Activated naive CD4-positive, alpha-beta T cell treated with anti-CD3 and anti-CD28 coated beads, Interleukin-2, amount 10 ng/mL, durations not matched to agents 7 days and 5 days (primary cell): ENCODE data around the gene DPH1.
A peak's percentile ranks its signal among the peaks of the same experiment; 100 is the strongest.

Experiments used
- CTCF ChIA-PET: fragments of 350-600 bp; sonication (Branson Sonifier 250); formaldehyde crosslinking; loops from one replicate; lab custom pipeline; 2021; ENCODE audit warnings: antibody characterized with exemption; lab: Charles Lee
- DNase-seq: peaks from one replicate; pipeline ENCODE4 v3.0.0-alpha.2; 2020
- H3K27ac Mint-ChIP-seq: one replicate; pipeline ENCODE4 v1.8.0; 2021; ENCODE audit warnings: mild to moderate bottlenecking, moderate library complexity, mixed read lengths
- H3K27me3 Mint-ChIP-seq: one replicate; pipeline ENCODE4 v1.8.0; 2021; ENCODE audit warnings: mild to moderate bottlenecking, mixed read lengths
- H3K36me3 Mint-ChIP-seq: one replicate; pipeline ENCODE4 v1.8.0; 2021; ENCODE audit warnings: mixed read lengths
- H3K4me1 Mint-ChIP-seq: one replicate; pipeline ENCODE4 v1.8.0; 2021; ENCODE audit warnings: mixed read lengths
- H3K4me3 Mint-ChIP-seq: one replicate; pipeline ENCODE4 v1.8.0; 2021; ENCODE audit warnings: mild to moderate bottlenecking, moderate library complexity, mixed read lengths
- H3K9me3 Mint-ChIP-seq: one replicate; pipeline ENCODE4 v1.8.0; 2021; ENCODE audit warnings: mixed read lengths

Gene DPH1

DNA sequence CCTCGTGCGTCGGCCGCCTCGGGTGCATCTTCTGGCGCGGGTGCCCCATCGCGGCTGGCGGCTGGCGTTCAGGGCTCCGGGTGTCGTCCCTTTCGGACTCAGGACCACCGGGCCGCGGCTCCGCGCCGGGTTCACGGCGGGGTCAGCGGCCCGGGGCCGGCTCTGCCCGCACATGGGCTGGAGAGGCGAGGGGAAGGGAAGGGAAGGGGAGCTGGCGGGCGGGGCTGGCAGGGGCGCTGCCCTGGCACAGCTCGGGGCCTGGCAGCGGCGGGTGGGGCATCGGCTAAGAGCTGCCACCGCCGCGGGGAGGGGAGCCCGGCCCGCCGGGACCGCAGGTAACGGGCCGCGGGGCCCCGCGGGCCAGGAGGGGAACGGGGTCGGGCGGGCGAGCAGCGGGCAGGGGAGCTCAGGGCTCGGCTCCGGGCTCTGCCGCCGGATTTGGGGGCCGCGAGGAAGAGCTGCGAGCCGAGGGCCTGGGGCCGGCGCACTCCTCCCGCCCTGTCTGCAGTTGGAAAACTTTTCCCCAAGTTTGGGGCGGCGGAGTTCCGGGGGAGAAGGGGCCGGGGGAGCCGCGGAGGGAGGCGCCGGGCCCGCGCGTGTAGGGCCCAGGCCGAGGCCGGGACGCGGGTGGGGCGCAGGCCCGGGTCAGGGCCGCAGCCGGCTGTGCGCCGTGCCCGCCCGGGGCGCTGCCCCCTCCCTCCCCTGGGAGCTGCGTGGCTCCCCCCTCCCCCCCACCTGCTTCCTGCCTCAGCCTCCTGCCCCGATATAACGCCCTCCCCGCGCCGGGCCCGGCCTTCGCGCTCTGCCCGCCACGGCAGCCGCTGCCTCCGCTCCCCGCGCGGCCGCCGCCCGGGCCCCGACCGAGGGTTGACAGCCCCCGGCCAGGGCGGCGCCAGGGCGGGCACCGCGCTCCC is 25.6 kb downstream of the DPH1 start:
- Mint-ChIP-seq H3K4me3 (peak overlapping the region; percentile 77), H3K9me3 (no peaks in the 10 kb centered on the region), H3K4me1 (peaks cover 39% of the 10 kb centered on the region), H3K27me3 (peaks cover 56% of the 10 kb centered on the region), H3K27ac (peak overlapping the region; percentile 83), H3K36me3 (peaks cover 16% of the 10 kb centered on the region)
- CTCF ChIA-PET = interaction anchor here (0.7 to 7.5 kb wide), 27 partner anchors 10 to 363 kb away, joined by 3 to 147 read pairs (median 5); partner anchors contain the start of gene TSR1
- peak; percentile 77 for DNase-seq

DNA sequence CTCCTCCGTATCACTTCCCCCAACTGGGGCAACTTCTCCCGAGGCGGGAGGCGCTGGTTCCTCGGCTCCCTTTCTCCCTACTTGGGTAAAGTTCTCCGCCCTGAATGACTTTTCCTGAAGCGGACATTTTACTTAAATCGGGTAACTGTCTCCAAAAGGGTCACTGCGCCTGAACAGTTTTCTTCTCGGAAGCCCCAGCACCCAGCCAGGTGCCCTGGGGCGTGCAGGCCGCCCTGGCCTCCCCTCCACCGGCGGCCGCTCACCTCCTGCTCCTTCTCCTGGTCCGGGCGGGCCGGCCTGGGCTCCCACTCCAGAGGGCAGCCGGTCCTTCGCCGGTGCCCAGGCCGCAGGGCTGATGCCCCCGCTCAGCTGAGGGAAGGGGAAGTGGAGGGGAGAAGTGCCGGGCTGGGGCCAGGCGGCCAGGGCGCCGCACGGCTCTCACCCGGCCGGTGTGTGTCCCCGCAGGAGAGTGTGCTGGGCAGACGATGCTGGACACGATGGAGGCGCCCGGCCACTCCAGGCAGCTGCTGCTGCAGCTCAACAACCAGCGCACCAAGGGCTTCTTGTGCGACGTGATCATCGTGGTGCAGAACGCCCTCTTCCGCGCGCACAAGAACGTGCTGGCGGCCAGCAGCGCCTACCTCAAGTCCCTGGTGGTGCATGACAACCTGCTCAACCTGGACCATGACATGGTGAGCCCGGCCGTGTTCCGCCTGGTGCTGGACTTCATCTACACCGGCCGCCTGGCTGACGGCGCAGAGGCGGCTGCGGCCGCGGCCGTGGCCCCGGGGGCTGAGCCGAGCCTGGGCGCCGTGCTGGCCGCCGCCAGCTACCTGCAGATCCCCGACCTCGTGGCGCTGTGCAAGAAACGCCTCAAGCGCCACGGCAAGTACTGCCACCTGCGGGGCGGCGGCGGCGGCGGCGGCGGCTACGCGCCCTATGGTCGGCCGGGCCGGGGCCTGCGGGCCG is 26.5 kb downstream of the DPH1 start:
- Mint-ChIP-seq H3K4me3 (peak overlapping the region; percentile 77), H3K27ac (peak overlapping the region; percentile 88), H3K36me3 (peaks cover 23% of the 10 kb centered on the region), H3K9me3 (no peaks in the 10 kb centered on the region), H3K4me1 (peaks cover 41% of the 10 kb centered on the region), H3K27me3 (peaks cover 47% of the 10 kb centered on the region)
- CTCF ChIA-PET = interaction anchor here (0.7 to 7.5 kb wide), 21 partner anchors 12 to 359 kb away, joined by 3 to 147 read pairs (median 4); no protein-coding TSS in a partner anchor
- peak; percentile 70 for DNase-seq

DNA sequence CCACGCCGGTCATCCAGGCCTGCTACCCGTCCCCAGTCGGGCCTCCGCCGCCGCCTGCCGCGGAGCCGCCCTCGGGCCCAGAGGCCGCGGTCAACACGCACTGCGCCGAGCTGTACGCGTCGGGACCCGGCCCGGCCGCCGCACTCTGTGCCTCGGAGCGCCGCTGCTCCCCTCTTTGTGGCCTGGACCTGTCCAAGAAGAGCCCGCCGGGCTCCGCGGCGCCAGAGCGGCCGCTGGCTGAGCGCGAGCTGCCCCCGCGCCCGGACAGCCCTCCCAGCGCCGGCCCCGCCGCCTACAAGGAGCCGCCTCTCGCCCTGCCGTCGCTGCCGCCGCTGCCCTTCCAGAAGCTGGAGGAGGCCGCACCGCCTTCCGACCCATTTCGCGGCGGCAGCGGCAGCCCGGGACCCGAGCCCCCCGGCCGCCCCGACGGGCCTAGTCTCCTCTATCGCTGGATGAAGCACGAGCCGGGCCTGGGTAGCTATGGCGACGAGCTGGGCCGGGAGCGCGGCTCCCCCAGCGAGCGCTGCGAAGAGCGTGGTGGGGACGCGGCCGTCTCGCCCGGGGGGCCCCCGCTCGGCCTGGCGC is 27.3 kb downstream of the DPH1 start:
- CTCF ChIA-PET = interaction anchor here (0.9 to 7.5 kb wide), 20 partner anchors 12 to 359 kb away, joined by 3 to 147 read pairs (median 4); no protein-coding TSS in a partner anchor
- Mint-ChIP-seq H3K36me3 (peaks cover 29% of the 10 kb centered on the region), H3K4me1 (peaks cover 40% of the 10 kb centered on the region), H3K9me3 (no peaks in the 10 kb centered on the region), H3K27ac (no peak overlapping the region), H3K27me3 (peaks cover 39% of the 10 kb centered on the region), H3K4me3 (no peak overlapping the region)
- DNase-seq = no peak

DNA sequence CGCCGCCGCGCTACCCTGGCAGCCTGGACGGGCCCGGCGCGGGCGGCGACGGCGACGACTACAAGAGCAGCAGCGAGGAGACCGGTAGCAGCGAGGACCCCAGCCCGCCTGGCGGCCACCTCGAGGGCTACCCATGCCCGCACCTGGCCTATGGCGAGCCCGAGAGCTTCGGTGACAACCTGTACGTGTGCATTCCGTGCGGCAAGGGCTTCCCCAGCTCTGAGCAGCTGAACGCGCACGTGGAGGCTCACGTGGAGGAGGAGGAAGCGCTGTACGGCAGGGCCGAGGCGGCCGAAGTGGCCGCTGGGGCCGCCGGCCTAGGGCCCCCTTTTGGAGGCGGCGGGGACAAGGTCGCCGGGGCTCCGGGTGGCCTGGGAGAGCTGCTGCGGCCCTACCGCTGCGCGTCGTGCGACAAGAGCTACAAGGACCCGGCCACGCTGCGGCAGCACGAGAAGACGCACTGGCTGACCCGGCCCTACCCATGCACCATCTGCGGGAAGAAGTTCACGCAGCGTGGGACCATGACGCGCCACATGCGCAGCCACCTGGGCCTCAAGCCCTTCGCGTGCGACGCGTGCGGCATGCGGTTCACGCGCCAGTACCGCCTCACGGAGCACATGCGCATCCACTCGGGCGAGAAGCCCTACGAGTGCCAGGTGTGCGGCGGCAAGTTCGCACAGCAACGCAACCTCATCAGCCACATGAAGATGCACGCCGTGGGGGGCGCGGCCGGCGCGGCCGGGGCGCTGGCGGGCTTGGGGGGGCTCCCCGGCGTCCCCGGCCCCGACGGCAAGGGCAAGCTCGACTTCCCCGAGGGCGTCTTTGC is 28.0 kb downstream of the DPH1 start:
- peaks cover 37% of the 10 kb centered on the region for H3K27me3 Mint-ChIP-seq
- no peaks in the 10 kb centered on the region for H3K9me3 Mint-ChIP-seq
- CTCF ChIA-PET = interaction anchor here (0.9 to 7.5 kb wide), 23 partner anchors 9 to 358 kb away, joined by 3 to 147 read pairs (median 5); partner anchors contain the start of gene TSR1
- peaks cover 43% of the 10 kb centered on the region for H3K4me1 Mint-ChIP-seq
- DNase-seq = no peak
- H3K36me3 Mint-ChIP-seq = peaks cover 36% of the 10 kb centered on the region
- H3K27ac Mint-ChIP-seq = peak overlapping the region; percentile 58
- peak overlapping the region; percentile 58 for H3K4me3 Mint-ChIP-seq

DNA sequence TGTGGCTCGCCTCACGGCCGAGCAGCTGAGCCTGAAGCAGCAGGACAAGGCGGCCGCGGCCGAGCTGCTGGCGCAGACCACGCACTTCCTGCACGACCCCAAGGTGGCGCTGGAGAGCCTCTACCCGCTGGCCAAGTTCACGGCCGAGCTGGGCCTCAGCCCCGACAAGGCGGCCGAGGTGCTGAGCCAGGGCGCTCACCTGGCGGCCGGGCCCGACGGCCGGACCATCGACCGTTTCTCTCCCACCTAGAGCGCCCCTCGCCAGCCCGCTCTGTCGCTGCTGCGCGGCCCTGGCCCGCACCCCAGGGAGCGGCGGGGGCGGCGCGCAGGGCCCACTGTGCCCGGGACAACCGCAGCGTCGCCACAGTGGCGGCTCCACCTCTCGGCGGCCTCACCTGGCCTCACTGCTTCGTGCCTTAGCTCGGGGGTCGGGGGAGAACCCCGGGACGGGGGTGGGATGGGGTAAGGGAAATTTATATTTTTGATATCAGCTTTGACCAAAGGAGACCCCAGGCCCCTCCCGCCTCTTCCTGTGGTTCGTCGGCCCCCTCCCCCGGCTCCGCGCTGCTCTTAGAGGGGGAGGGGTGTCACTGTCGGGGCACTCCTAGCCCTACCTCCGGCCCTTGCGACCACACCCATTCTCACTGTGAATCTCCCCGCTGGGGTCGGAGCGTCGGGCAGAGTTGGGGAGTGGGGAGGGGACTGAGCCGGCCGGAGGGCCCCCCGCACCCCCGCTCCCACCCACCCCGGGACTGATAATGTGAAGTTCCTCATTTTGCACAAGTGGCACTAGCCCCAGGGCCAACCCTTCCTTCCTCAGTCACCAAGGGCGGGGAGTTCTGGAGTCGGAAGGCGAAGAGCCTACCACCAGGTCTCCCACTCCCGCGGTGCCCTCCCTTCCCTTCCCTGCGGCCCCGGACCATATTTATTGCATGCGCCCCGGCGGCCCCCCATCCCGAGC is 28.9 kb downstream of the DPH1 start:
- peak; percentile 82 for DNase-seq
- CTCF ChIA-PET = interaction anchor here (0.9 to 7.5 kb wide), 18 partner anchors 8 to 357 kb away, joined by 3 to 147 read pairs (median 5); partner anchors contain the start of gene TSR1
- peaks cover 28% of the 10 kb centered on the region for H3K27me3 Mint-ChIP-seq
- H3K4me1 Mint-ChIP-seq = peaks cover 39% of the 10 kb centered on the region
- peaks cover 41% of the 10 kb centered on the region for H3K36me3 Mint-ChIP-seq
- peak overlapping the region; percentile 64 for H3K4me3 Mint-ChIP-seq
- no peaks in the 10 kb centered on the region for H3K9me3 Mint-ChIP-seq
- peak overlapping the region; percentile 58 for H3K27ac Mint-ChIP-seq

DNA sequence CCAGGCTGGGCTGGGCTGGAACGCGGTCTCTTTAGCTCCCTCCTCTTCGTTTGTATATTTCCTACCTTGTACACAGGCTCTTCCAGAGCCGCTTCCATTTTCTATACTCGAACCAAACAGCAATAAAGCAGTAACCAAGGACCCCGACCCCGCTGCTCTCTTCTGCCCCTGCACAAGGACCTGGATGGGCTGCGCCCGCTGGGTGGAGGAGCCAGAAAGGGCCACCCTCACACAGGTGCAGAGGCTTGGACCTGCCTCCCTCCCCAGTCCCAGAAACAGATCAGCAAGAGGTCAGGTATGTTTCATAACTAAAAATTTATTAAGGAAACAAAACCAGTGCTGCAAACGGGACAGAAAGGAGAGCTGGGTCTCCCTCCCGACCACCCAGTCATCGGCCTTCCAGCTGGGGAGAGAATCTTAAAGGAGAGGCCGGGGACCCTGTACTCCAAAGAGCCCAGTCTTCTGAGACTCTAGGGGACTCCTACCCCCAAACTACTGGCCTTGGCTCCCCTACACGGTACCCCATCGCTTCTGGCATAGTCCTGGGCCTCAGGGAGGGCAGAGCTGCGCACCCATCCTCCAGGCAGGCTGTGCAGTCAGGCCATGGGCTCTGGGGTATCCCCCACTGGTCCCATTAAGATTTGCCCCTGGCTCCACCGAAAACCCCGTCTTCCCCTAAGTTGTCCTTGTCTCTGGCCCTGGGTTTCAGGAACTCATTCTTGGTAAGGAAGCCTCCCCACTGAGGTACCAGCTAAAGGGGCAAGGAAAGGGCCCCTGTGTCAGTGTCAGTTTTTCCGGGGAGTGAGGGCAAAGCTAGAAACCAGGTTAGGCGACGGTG is 29.8 kb downstream of the DPH1 start:
- peaks cover 20% of the 10 kb centered on the region for H3K27me3 Mint-ChIP-seq
- no peaks in the 10 kb centered on the region for H3K9me3 Mint-ChIP-seq
- H3K4me3 Mint-ChIP-seq = peak overlapping the region; percentile 64
- peak overlapping the region; percentile 67 for H3K27ac Mint-ChIP-seq
- CTCF ChIA-PET = interaction anchor here (0.6 to 7.5 kb wide), 6 partner anchors 31 to 356 kb away, joined by 3 to 147 read pairs (median 7); no protein-coding TSS in a partner anchor
- no peak for DNase-seq
- peaks cover 37% of the 10 kb centered on the region for H3K4me1 Mint-ChIP-seq
- H3K36me3 Mint-ChIP-seq = peaks cover 45% of the 10 kb centered on the region

DNA sequence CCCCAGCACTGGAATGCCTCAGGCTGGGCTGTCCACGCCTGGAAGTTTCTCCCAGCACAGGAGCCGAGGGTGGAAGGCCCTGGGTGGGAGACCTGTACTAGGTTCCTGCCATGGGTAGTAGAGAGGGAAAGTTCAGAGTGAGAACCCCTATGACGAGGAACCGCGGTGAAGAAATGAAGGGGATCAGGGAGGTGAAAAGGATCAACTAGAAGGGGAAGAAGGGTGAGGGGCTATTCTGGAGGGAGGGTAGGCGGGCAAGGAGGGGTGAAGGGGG is 30.4 kb downstream of the DPH1 start:
- DNase-seq = no peak
- Mint-ChIP-seq H3K4me3 (no peak overlapping the region), H3K27me3 (peaks cover 18% of the 10 kb centered on the region), H3K9me3 (no peaks in the 10 kb centered on the region), H3K4me1 (peaks cover 39% of the 10 kb centered on the region), H3K36me3 (peaks cover 49% of the 10 kb centered on the region), H3K27ac (peak overlapping the region; percentile 29)
- CTCF ChIA-PET = interaction anchor here (0.6 to 7.5 kb wide), 5 partner anchors 31 to 356 kb away, joined by 3 to 147 read pairs (median 5); no protein-coding TSS in a partner anchor

DNA sequence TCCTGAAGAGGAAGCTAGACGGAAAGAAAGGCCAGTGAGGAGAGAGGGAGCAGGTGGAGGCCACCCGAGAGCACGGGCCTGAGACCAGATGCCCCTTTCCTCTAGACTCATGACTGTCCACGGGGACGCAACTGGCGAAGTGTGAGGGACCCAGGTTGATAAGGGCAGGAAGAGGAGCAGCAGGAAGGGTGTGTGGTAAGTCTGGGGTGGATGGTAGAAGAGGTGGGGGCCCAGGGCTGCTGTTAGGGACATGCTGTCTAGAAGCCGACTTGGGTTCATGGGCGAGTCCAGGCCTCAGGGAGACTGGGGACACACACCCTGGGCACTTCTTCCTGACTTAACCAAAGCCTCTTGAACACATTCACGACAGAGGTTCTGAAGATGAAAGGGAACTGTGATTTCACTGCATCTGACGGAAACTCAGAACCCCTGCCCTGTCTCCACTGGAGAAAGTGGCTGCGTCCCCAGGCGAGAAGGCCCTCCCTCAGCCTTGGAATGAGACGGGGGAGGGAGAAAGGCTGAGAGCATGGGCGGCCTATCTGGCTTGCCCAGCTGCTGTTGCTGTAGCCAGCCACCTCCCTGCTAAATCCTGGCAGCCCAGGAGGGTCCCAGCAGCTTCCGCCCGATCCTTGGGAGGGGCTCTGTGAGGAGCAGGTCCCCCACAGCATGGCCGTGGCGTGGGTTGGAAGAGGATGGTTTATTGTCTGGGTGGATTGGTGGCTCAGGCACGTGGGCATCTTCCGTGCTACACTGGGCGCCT is 30.9 kb downstream of the DPH1 start:
- CTCF ChIA-PET = interaction anchor here (1.0 to 7.5 kb wide), 2 partner anchors 115 to 184 kb away, joined by 3 to 147 read pairs; no protein-coding TSS in a partner anchor
- no peak overlapping the region for H3K4me3 Mint-ChIP-seq

DNA sequence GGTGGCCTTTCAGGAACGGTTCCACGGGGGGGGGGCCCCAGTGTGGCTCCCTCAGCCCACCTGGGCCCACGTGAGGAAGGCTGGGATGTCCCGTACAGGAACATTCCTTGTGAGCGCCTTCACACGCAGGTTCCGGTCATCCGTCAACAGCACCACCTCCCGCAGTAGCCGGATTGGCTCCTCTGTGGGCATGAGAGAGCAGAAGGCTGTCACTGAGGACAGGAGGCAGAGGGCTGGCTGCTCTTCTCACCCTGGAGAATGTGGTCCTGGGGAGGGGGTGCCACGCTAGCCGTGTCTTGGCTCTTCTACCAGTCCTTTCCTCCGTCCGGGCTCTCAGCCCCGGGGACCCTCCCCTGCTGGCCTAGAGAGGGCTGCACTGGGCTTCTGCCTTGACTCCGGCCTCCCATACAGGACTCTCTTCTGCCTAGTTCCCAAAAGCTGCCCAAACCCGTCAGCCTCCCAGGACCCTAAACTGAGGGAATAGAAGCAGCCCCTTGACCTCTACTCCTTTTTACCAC is 31.5 kb downstream of the DPH1 start:
- Mint-ChIP-seq H3K9me3 (no peaks in the 10 kb centered on the region), H3K4me3 (no peak overlapping the region), H3K27ac (no peak overlapping the region), H3K27me3 (peaks cover 17% of the 10 kb centered on the region), H3K4me1 (peaks cover 42% of the 10 kb centered on the region), H3K36me3 (peaks cover 58% of the 10 kb centered on the region)
- no peak for DNase-seq
- CTCF ChIA-PET = interaction anchor here (7.5 kb wide), 1 partner anchor 184 kb away, joined by 147 read pairs; no protein-coding TSS in a partner anchor

More for the DNA sequence above, 30.9 kb downstream of the DPH1 start:
- Mint-ChIP-seq H3K4me1 (peaks cover 42% of the 10 kb centered on the region), H3K27ac (no peak overlapping the region), H3K9me3 (no peaks in the 10 kb centered on the region), H3K27me3 (peaks cover 18% of the 10 kb centered on the region), H3K36me3 (peaks cover 53% of the 10 kb centered on the region)
- DNase-seq = no peak

DNA sequence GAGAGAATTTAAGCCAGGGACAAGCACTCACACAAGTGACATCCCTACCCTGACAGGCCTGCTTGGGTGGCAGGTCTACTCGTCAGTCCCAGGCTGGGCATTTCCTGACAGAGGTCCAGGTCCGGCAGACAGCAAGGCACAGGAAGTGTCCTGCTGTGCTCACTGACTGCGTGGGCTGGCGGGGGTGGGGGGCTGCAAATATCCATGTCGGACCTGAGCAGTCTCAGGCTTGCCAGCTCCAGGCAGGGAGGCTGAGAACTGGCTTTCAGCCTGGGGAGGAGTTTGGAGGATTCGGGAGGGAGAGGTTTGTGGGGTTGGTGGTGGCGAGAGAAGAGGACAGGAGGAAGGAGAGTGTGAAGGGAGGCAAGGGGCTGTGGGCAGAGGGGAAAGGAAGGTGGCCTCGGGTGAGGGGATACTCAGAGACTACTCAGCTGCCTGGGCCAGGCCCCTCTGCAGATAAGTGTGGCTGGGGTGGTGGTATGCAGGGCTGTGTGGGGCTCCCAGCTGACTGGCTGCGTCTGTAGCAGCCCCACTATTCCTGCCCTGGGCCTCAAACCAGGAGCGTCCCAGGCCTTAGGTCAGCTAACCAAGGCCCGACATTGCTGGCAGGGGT is 32.7 kb downstream of the DPH1 start:
- Mint-ChIP-seq H3K27me3 (peaks cover 14% of the 10 kb centered on the region), H3K4me3 (no peak overlapping the region), H3K36me3 (peaks cover 63% of the 10 kb centered on the region), H3K27ac (peak overlapping the region; percentile 24), H3K9me3 (no peaks in the 10 kb centered on the region), H3K4me1 (peaks cover 44% of the 10 kb centered on the region)
- no peak for DNase-seq
- CTCF ChIA-PET = interaction anchor here (1.3 kb wide), 1 partner anchor 182 kb away, joined by 4 read pairs; no protein-coding TSS in a partner anchor
